Mesodermal cell (in vitro differentiated cells): Measurements from ENCODE around the gene HEXD.

ENCODE experiments used
- H3K27ac ChIP-seq: 2 replicates; pipeline ENCODE4 v1.7.0; 2013; ENCODE audit warnings: mild to moderate bottlenecking, low read depth, low read length, moderate library complexity; ENCODE audit not compliant: severe bottlenecking
- H3K36me3 ChIP-seq: 2 replicates; pipeline ENCODE4 v1.7.1; 2013; ENCODE audit warnings: mild to moderate bottlenecking, low read length, moderate library complexity; ENCODE audit not compliant: control insufficient read depth, insufficient read depth
- H3K4me1 ChIP-seq: one replicate; pipeline ENCODE4 v1.7.1; 2013; ENCODE audit warnings: mild to moderate bottlenecking, low read length; ENCODE audit not compliant: insufficient read depth, control insufficient read depth, poor library complexity, severe bottlenecking
- H3K4me3 ChIP-seq: 2 replicates; pipeline ENCODE4 v1.7.0; 2013; ENCODE audit warnings: low read length, control low read depth, mild to moderate bottlenecking; ENCODE audit not compliant: insufficient read depth, poor library complexity, severe bottlenecking; ENCODE audit errors: extremely low read depth
- H3K9me3 ChIP-seq: 2 replicates; pipeline ENCODE4 v1.7.1; 2013; ENCODE audit warnings: mild to moderate bottlenecking, low read length, moderate library complexity; ENCODE audit not compliant: control insufficient read depth
- WGBS, 2 experiments: methylation state at CpG; one replicate each; pipeline ENCODE4 v1.1.5; 2013; ENCODE audit warnings: missing lambda C conversion rate in 2 of 2; ENCODE audit not compliant: insufficient coverage in 2 of 2; 5-methylcytosine and 5-hydroxymethylcytosine counted together

The HEXD gene

GRCh38 chr17:82437325-82437668 lies 19.1 kb downstream of the HEXD start:
- H3K27ac ChIP-seq, result no peak overlapping the region
- WGBS, 2 experiments, result 92 to 93% methylated on average over 18 of the region's 18 CpGs
- H3K4me3 ChIP-seq, result no peak overlapping the region
- no peaks in the 10 kb centered on the region for H3K4me1 ChIP-seq
- H3K36me3 ChIP-seq, result peaks cover 3% of the 10 kb centered on the region
- H3K9me3 ChIP-seq, result no peaks in the 10 kb centered on the region

GRCh38 chr17:82438401-82439193 lies 20.4 kb downstream of the HEXD start:
- Histone ChIP-seq H3K4me3 (no peak overlapping the region), H3K27ac (no peak overlapping the region), H3K4me1 (no peaks in the 10 kb centered on the region), H3K9me3 (no peaks in the 10 kb centered on the region), H3K36me3 (peaks cover 10% of the 10 kb centered on the region)
- 89 to 94% methylated on average over 23 to 25 of the region's 26 CpGs for WGBS, 2 experiments

- Histone ChIP-seq H3K27ac (no peak overlapping the region), H3K4me3 (no peak overlapping the region), H3K36me3 (peaks cover 13% of the 10 kb centered on the region), H3K4me1 (no peaks in the 10 kb centered on the region), H3K9me3 (no peaks in the 10 kb centered on the region)
- WGBS, 2 experiments, result 95 to 96% methylated on average over 24 to 25 of the region's 29 CpGs
Observed at GRCh38 chr17:82439194-82439828, 21.2 kb downstream of the HEXD start.

GRCh38 chr17:82439829-82440365 lies 21.8 kb downstream of the HEXD start:
- H3K4me3 ChIP-seq, result no peak overlapping the region
- H3K9me3 ChIP-seq, result no peaks in the 10 kb centered on the region
- no peaks in the 10 kb centered on the region for H3K4me1 ChIP-seq
- WGBS, 2 experiments, result 95 to 96% methylated on average over 31 to 33 of the region's 34 CpGs
- H3K27ac ChIP-seq, result no peak overlapping the region
- H3K36me3 ChIP-seq, result peaks cover 19% of the 10 kb centered on the region

GRCh38 chr17:82440469-82440981 lies 22.4 kb downstream of the HEXD start:
- WGBS, 2 experiments, result 91 to 94% methylated on average over 18 to 20 of the region's 22 CpGs
- Histone ChIP-seq H3K27ac (no peak overlapping the region), H3K9me3 (no peaks in the 10 kb centered on the region), H3K4me1 (no peaks in the 10 kb centered on the region), H3K36me3 (peaks cover 21% of the 10 kb centered on the region), H3K4me3 (no peak overlapping the region)

GRCh38 chr17:82440991-82441627 lies 23.0 kb downstream of the HEXD start:
- Histone ChIP-seq H3K36me3 (peaks cover 27% of the 10 kb centered on the region), H3K4me1 (peaks cover 4% of the 10 kb centered on the region), H3K9me3 (no peaks in the 10 kb centered on the region), H3K4me3 (no peak overlapping the region), H3K27ac (no peak overlapping the region)
- 78 to 83% methylated on average over 5 to 7 of the region's 17 CpGs for WGBS, 2 experiments

GRCh38 chr17:82441691-82442487 lies 23.7 kb downstream of the HEXD start:
- H3K36me3 ChIP-seq, result peaks cover 27% of the 10 kb centered on the region
- no peaks in the 10 kb centered on the region for H3K9me3 ChIP-seq
- peaks cover 8% of the 10 kb centered on the region for H3K4me1 ChIP-seq
- WGBS, 2 experiments, result 93 to 96% methylated on average over 27 of the region's 27 CpGs
- no peak overlapping the region for H3K4me3 ChIP-seq
- H3K27ac ChIP-seq, result no peak overlapping the region

GRCh38 chr17:82442643-82443464 lies 24.7 kb downstream of the HEXD start:
- WGBS, 2 experiments, result 94 to 97% methylated on average over 27 to 28 of the region's 28 CpGs
- Histone ChIP-seq H3K9me3 (no peaks in the 10 kb centered on the region), H3K4me3 (no peak overlapping the region), H3K4me1 (peaks cover 8% of the 10 kb centered on the region), H3K36me3 (peaks cover 27% of the 10 kb centered on the region), H3K27ac (no peak overlapping the region)

GRCh38 chr17:82443465-82444283 lies 25.5 kb downstream of the HEXD start:
- H3K36me3 ChIP-seq, result peaks cover 28% of the 10 kb centered on the region
- H3K4me1 ChIP-seq, result peaks cover 8% of the 10 kb centered on the region
- no peak overlapping the region for H3K4me3 ChIP-seq
- 96 to 97% methylated on average over 26 to 28 of the region's 40 CpGs for WGBS, 2 experiments
- no peaks in the 10 kb centered on the region for H3K9me3 ChIP-seq
- H3K27ac ChIP-seq, result no peak overlapping the region
